ENCODE data around the gene OVOL2. TPM values are rescaled to one million over a fixed set of nuclear protein-coding genes. Genes with fewer than 3 reads are reported as not detected.
"Not testable (repeated sequence)": the region's sequence is repeated elsewhere in the genome, so short reads cannot be mapped to it uniquely, and the experiment has no call there.

The OVOL2 gene
- total RNA-seq (10 to 100 TPM in 1 of 2 donors, 1 to 10 TPM in 1; 7.8 to 11.2 TPM), polyA plus RNA-seq (1 to 10 TPM; 2.7 to 6.7 TPM)
- long read RNA-seq, donor 1, partial matches to known transcripts, result 0 of 2 reads
- long read RNA-seq, donor 1, other reads (novel, unspliced or antisense), result 0 of 2 reads
- long read RNA-seq, donor 2, partial matches to known transcripts, result 0 of 4 reads
- long read RNA-seq, donor 2, other reads (novel, unspliced or antisense), result 0 of 4 reads
- long read RNA-seq, donor 3, partial matches to known transcripts, result 0 of 3 reads
- long read RNA-seq, donor 3, other reads (novel, unspliced or antisense), result 0 of 3 reads
- long read RNA-seq, donor 4, result 0 reads
- long read RNA-seq, donor 5, partial matches to known transcripts, result 0 of 3 reads
- long read RNA-seq, donor 5, other reads (novel, unspliced or antisense), result 0 of 3 reads

- WGBS, 2 donors, result 1 to 2% methylated on average over 58 to 73 of the region's 73 CpGs
- ATAC-seq (ENCODE audit: insufficient read depth, low FRiP score) (peak; percentile 76), DNase-seq (peak; percentile 61 to 84 (median 79))
- peaks cover 0 to 22% (median 10%) of the 10 kb centered on the region in 5 donors for H3K4me1 ChIP-seq (ENCODE audit: control insufficient read depth in 5 of 5, insufficient read depth in 5 of 5, low read length in 5 of 5)
- H3K36me3 ChIP-seq (ENCODE audit: control insufficient read depth in 4 of 4, insufficient read depth in 4 of 4, low read length in 4 of 4), result no peaks in the 10 kb centered on the region
- peak within 1 kb of the TSS in 1 of 2 donors; percentile 88 for H3K27ac ChIP-seq (ENCODE audit: low read depth in 1 of 2, low read length in 1 of 2)
- peaks cover 5 to 59% (median 58%) of the 10 kb centered on the region in 3 donors for H3K27me3 ChIP-seq (ENCODE audit: control insufficient read depth in 3 of 3, insufficient read depth in 3 of 3, low read length in 2 of 3)
- peaks cover 0 to 1% (median 0%) of the 10 kb centered on the region in 4 donors for H3K9me3 ChIP-seq (ENCODE audit: control insufficient read depth in 4 of 4, insufficient read depth in 3 of 4, low read length in 3 of 4)
- peak within 1 kb of the TSS; percentile 59 for H3K4me3 ChIP-seq
- no peak for TF ChIP-seq CTCF (IDR thresholded peaks at IDR 0.05; ENCODE audit: control extremely low read depth, extremely low read depth)
- no peak within 1 kb of the TSS for H3K9ac ChIP-seq (ENCODE audit: insufficient read depth in 1 of 2, low read length in 2 of 2)
These were observed at the start of gene OVOL2 for GRCh38 chr20:18057101-18057993. TSS of gene OVOL2 (minus strand) at chr20:18057916. CDS start at chr20:18057634, 282 bp downstream.

GRCh38 chr20:18103497-18103896 is 45.8 kb upstream of the OVOL2 start:
- 45 to 69% methylated on average over 1 of the region's 1 CpG for WGBS, 2 donors
- H3K9me3 ChIP-seq (ENCODE audit: control insufficient read depth in 4 of 4, insufficient read depth in 3 of 4, low read length in 3 of 4), result no peaks in the 10 kb centered on the region
- no peaks in the 10 kb centered on the region for H3K4me1 ChIP-seq (ENCODE audit: control insufficient read depth in 5 of 5, insufficient read depth in 5 of 5, low read length in 5 of 5)
- H3K9ac ChIP-seq (ENCODE audit: insufficient read depth in 1 of 2, low read length in 2 of 2), result no peak overlapping the region
- DNase-seq (no peak), ATAC-seq (ENCODE audit: insufficient read depth, low FRiP score) (no peak)
- no peak overlapping the region for H3K27ac ChIP-seq (ENCODE audit: low read depth in 1 of 2, low read length in 1 of 2)
- no peak for TF ChIP-seq CTCF (IDR thresholded peaks at IDR 0.05; ENCODE audit: control extremely low read depth, extremely low read depth)
- no peaks in the 10 kb centered on the region for H3K36me3 ChIP-seq (ENCODE audit: control insufficient read depth in 4 of 4, insufficient read depth in 4 of 4, low read length in 4 of 4)
- H3K27me3 ChIP-seq (ENCODE audit: control insufficient read depth in 3 of 3, insufficient read depth in 3 of 3, low read length in 2 of 3), result no peaks in the 10 kb centered on the region
- no peak overlapping the region for H3K4me3 ChIP-seq

- WGBS, 2 donors, result 47 to 53% methylated on average over 7 of the region's 7 CpGs
These were observed 43.6 kb upstream of the OVOL2 start for GRCh38 chr20:18101125-18101810.

GRCh38 chr20:18100569-18100968 is 42.9 kb upstream of the OVOL2 start:
- H3K4me1 ChIP-seq (ENCODE audit: control insufficient read depth in 5 of 5, insufficient read depth in 5 of 5, low read length in 5 of 5); H3K36me3 ChIP-seq (ENCODE audit: control insufficient read depth in 4 of 4, insufficient read depth in 4 of 4, low read length in 4 of 4); DNase-seq; ATAC-seq (ENCODE audit: insufficient read depth, low FRiP score); H3K27ac ChIP-seq (ENCODE audit: low read depth in 1 of 2, low read length in 1 of 2); H3K9ac ChIP-seq (ENCODE audit: insufficient read depth in 1 of 2, low read length in 2 of 2); H3K27me3 ChIP-seq (ENCODE audit: control insufficient read depth in 3 of 3, insufficient read depth in 3 of 3, low read length in 2 of 3); H3K4me3 ChIP-seq; H3K9me3 ChIP-seq (ENCODE audit: control insufficient read depth in 4 of 4, insufficient read depth in 3 of 4, low read length in 3 of 4): not testable (repeated sequence)
- 94 to 96% methylated on average over 11 of the region's 11 CpGs for WGBS, 2 donors

More at GRCh38 chr20:18101125-18101810, 43.6 kb upstream of the OVOL2 start:
- TF ChIP-seq CTCF (IDR thresholded peaks at IDR 0.05; ENCODE audit: control extremely low read depth, extremely low read depth), result no peak
- ATAC-seq (ENCODE audit: insufficient read depth, low FRiP score), result no peak
- no peak for DNase-seq
- H3K27me3 ChIP-seq (ENCODE audit: control insufficient read depth in 3 of 3, insufficient read depth in 3 of 3, low read length in 2 of 3), result no peaks in the 10 kb centered on the region
- H3K27ac ChIP-seq (ENCODE audit: low read depth in 1 of 2, low read length in 1 of 2), result no peak overlapping the region
- no peaks in the 10 kb centered on the region for H3K4me1 ChIP-seq (ENCODE audit: control insufficient read depth in 5 of 5, insufficient read depth in 5 of 5, low read length in 5 of 5)
- H3K36me3 ChIP-seq (ENCODE audit: control insufficient read depth in 4 of 4, insufficient read depth in 4 of 4, low read length in 4 of 4), result no peaks in the 10 kb centered on the region
- no peak overlapping the region for H3K9ac ChIP-seq (ENCODE audit: insufficient read depth in 1 of 2, low read length in 2 of 2)
- no peak overlapping the region for H3K4me3 ChIP-seq
- no peaks in the 10 kb centered on the region for H3K9me3 ChIP-seq (ENCODE audit: control insufficient read depth in 4 of 4, insufficient read depth in 3 of 4, low read length in 3 of 4)
